K562 (cell line): ENCODE data around the gene STK25. TPM values are rescaled to one million over a fixed set of nuclear protein-coding genes. Genes with fewer than 3 reads are reported as not detected.

ENCODE experiments used
- ATAC-seq: fragments of 200-7000 bp; cut with Tn5 transposase; 3 replicates; pipeline ENCODE4 v1.9.1; 2020; ENCODE audit warnings: moderate library complexity
- BruUV-seq: library from RNA; stranded (reverse); fragments of 400-500 nt; replicated peaks from 2 replicates; lab custom pipeline; 2021; lab: Mats Ljungman, UMichigan
- CTCF ChIA-PET: fragments of 300-600 bp; formaldehyde crosslinking; extraction: SDS; loops from one replicate; lab custom pipeline; 2021; ENCODE audit warnings: low intra/inter-chr PET ratio; lab: Yijun Ruan, JAX
- POLR2A ChIA-PET: fragments of 300-600, 350-650 bp; sonication (Branson Sonifier 250); formaldehyde crosslinking; extraction: SDS; loops from one replicate; lab custom pipeline; 2021; ENCODE audit warnings: antibody characterized with exemption, inconsistent platforms; lab: Yijun Ruan, JAX
- DNase-seq, 4 experiments: peaks; one replicate each; pipeline versions ENCODE4 v3.0.0 to v3.0.0-alpha.2; 2011 to 2018; ENCODE audit warnings: low spot score in 3 of 4, mixed read lengths in 3 of 4; ENCODE audit errors: extremely low read depth in 1 of 4
- FAIRE-seq: peaks from 2 replicates; lab custom pipeline; 2011; peaks lifted over from hg19 to GRCh38; lab: Jason Lieb, UNC
- H2AFZ ChIP-seq: 2 replicates; pipeline ENCODE4 v1.6.0; 2011; ENCODE audit warnings: low read depth, low read length, control low read depth, inconsistent platforms
- H3K27ac ChIP-seq: fragments of 200-600 bp; 3 replicates; pipeline ENCODE4 v1.8.0; 2011; ENCODE audit warnings: low read depth, mild to moderate bottlenecking, control low read depth, inconsistent platforms, low read length, moderate library complexity, mixed read lengths; ENCODE audit errors: extremely low read depth
- H3K27me3 ChIP-seq, 2 experiments: fragments of 300-600 bp in 1 of 2; 2 replicates in 1 of 2; 3 replicates in 1 of 2; pipeline versions ENCODE4 v1.6.0 to v1.8.0; 2011; ENCODE audit warnings: inconsistent platforms in 2 of 2, low read length in 2 of 2, mild to moderate bottlenecking in 1 of 2, mixed read lengths in 1 of 2, moderate library complexity in 1 of 2; ENCODE audit not compliant: control insufficient read depth in 2 of 2, insufficient read depth in 2 of 2
- H3K36me3 ChIP-seq: fragments of 300-600 bp; 3 replicates; pipeline ENCODE4 v1.8.0; 2011; ENCODE audit warnings: mild to moderate bottlenecking, low read length, inconsistent platforms; ENCODE audit not compliant: control insufficient read depth, insufficient read depth
- H3K4me1 ChIP-seq, 2 experiments: fragments of 200-600 bp in 1 of 2; replicated peaks in 1 of 2; 2 replicates in 1 of 2; 3 replicates in 1 of 2; pipeline versions ENCODE4 v1.5.1 to v1.8.0; 2011; ENCODE audit warnings: inconsistent platforms in 2 of 2, low read length in 2 of 2, mild to moderate bottlenecking in 1 of 2, mixed read lengths in 1 of 2, moderate library complexity in 1 of 2; ENCODE audit not compliant: control insufficient read depth in 2 of 2, insufficient read depth in 2 of 2
- H3K4me2 ChIP-seq: 2 replicates; pipeline ENCODE4 v1.6.1; 2011; ENCODE audit warnings: low read length, control low read depth, inconsistent platforms, mixed read lengths; ENCODE audit not compliant: insufficient read depth
- H3K4me3 ChIP-seq: fragments of 200-600 bp; sonication (generic), shearing (Covaris generic); 2 replicates; pipeline ENCODE4 v1.5.1; 2016; ENCODE audit warnings: control low read depth, inconsistent platforms
- H3K79me2 ChIP-seq: fragments of 200-600 bp; 3 replicates; pipeline ENCODE4 v1.8.0; 2011; ENCODE audit warnings: low read length, inconsistent platforms; ENCODE audit not compliant: control insufficient read depth, insufficient read depth
- H3K9ac ChIP-seq, 2 experiments: 2 replicates each; pipeline versions ENCODE4 v1.6.0 to v1.6.1; 2011; ENCODE audit warnings: low read depth in 2 of 2, low read length in 2 of 2, control low read depth in 1 of 2, inconsistent platforms in 1 of 2, mild to moderate bottlenecking in 1 of 2, mixed read lengths in 1 of 2; ENCODE audit not compliant: insufficient read depth in 1 of 2
- H3K9me1 ChIP-seq: one replicate; pipeline ENCODE4 v1.6.0; 2011; ENCODE audit warnings: inconsistent platforms, mild to moderate bottlenecking, low read length, moderate library complexity; ENCODE audit not compliant: control insufficient read depth, insufficient read depth
- H3K9me3 ChIP-seq: replicated peaks from 2 replicates; pipeline ENCODE4 v1.5.1; 2011; ENCODE audit warnings: low read depth, low read length, inconsistent platforms; ENCODE audit not compliant: control insufficient read depth, insufficient read depth
- H4K20me1 ChIP-seq: replicated peaks from 2 replicates; pipeline ENCODE4 v1.6.1; 2011; ENCODE audit warnings: low read length, inconsistent platforms, mixed read lengths; ENCODE audit not compliant: control insufficient read depth, insufficient read depth
- CBFA2T3 ChIP-seq: fragments of 450-650 bp; IDR thresholded peaks from 2 replicates; pipeline ENCODE4 v1.6.1; 2017
- CBFB ChIP-seq: sonication (generic); formaldehyde crosslinking; IDR thresholded peaks from 2 replicates; pipeline ENCODE4 v1.4.0; 2020; ENCODE audit warnings: mild to moderate bottlenecking, missing genetic modification reagents
- HSF4 ChIP-seq: fragments of 250-450 bp; sonication (Bioruptor Pico); IDR thresholded peaks from 2 replicates; pipeline ENCODE4 v2.1.2; 2022; ENCODE audit warnings: mild to moderate bottlenecking, moderate library complexity, borderline replicate concordance
- KHSRP ChIP-seq: fragments of 450-650 bp; IDR thresholded peaks from 2 replicates; pipeline ENCODE4 v1.6.1; 2017
- NCOA2 ChIP-seq, 2 experiments: fragments of 450-650 bp; IDR thresholded peaks; 2 replicates each; pipeline ENCODE4 v1.6.1; 2018; ENCODE audit warnings: mild to moderate bottlenecking in 2 of 2, moderate library complexity in 1 of 2; ENCODE audit not compliant: partially characterized antibody in 2 of 2
- NFE2L1 ChIP-seq: fragments of 450-650 bp; IDR thresholded peaks from 2 replicates; pipeline ENCODE4 v1.6.1; 2016; ENCODE audit warnings: missing genetic modification characterization, low read depth, mild to moderate bottlenecking, missing compliant biosample characterization, moderate library complexity, borderline replicate concordance
- POLR2AphosphoS2 ChIP-seq: IDR thresholded peaks from 2 replicates; pipeline ENCODE4 v1.6.1; 2012; ENCODE audit warnings: low read length, improper control_type of control experiment
- RBFOX2 ChIP-seq: fragments of 200-400 bp; formaldehyde crosslinking; IDR thresholded peaks from 2 replicates; pipeline ENCODE4 v1.6.1; 2017; ENCODE audit warnings: low read depth, mild to moderate bottlenecking, low read length, moderate library complexity
- SETDB1 ChIP-seq: IDR thresholded peaks from one replicate; pipeline ENCODE4 v1.6.1; 2012; ENCODE audit warnings: low read length, control low read depth, inconsistent platforms
- TAF1 ChIP-seq: IDR thresholded peaks from 2 replicates; pipeline ENCODE4 v1.6.1; 2011; ENCODE audit warnings: mild to moderate bottlenecking, low read length, moderate library complexity; ENCODE audit not compliant: insufficient read depth, control insufficient read depth, severe bottlenecking; ENCODE audit errors: extremely low read depth
- ZMIZ1 ChIP-seq, 2 experiments: fragments of 150-350 bp in 1 of 2; IDR thresholded peaks; 2 replicates each; pipeline ENCODE4 v1.6.1; 2012 to 2016; ENCODE audit warnings: low read depth in 2 of 2, low read length in 2 of 2, mild to moderate bottlenecking in 1 of 2, moderate library complexity in 1 of 2
- ZNF174 ChIP-seq: fragments of 250-450 bp; sonication (Bioruptor Pico); IDR thresholded peaks from 2 replicates; pipeline ENCODE4 v1.4.0; 2020; ENCODE audit warnings: mild to moderate bottlenecking
- ZNF408 ChIP-seq: fragments of 250-450 bp; sonication (Bioruptor Pico); IDR thresholded peaks from 2 replicates; pipeline ENCODE4 v1.4.0; 2020; ENCODE audit warnings: low read depth, mild to moderate bottlenecking, moderate library complexity
- ZNF445 ChIP-seq: fragments of 250-450 bp; sonication (Bioruptor Pico); IDR thresholded peaks from 2 replicates; pipeline ENCODE4 v1.4.0; 2020; ENCODE audit warnings: low read depth, mild to moderate bottlenecking, moderate library complexity
- ZNF583 ChIP-seq: fragments of 250-450 bp; sonication (Bioruptor Pico); IDR thresholded peaks from 2 replicates; pipeline ENCODE4 v1.4.0; 2020
- ZNF584 ChIP-seq: fragments of 200-800 bp; sonication (Bioruptor generic); IDR thresholded peaks from 2 replicates; pipeline ENCODE4 v1.6.1; 2016; ENCODE audit warnings: low read depth, mild to moderate bottlenecking, missing genetic modification characterization, missing compliant biosample characterization
- WGBS: fragments of 100-300 bp; shearing (Covaris generic); methylation state at CpG from one replicate; pipeline ENCODE4 v1.1.6; 2016; ENCODE audit warnings: low coverage, mixed read lengths; ENCODE audit not compliant: insufficient coverage; ENCODE audit errors: missing lambda C conversion rate; 5-methylcytosine and 5-hydroxymethylcytosine counted together
- in situ Hi-C: fragments of 300-500 bp; cut with MboI; formaldehyde crosslinking; loops from 4 replicates; pipeline ENCODE4 v1.15.0; 2018; ENCODE audit warnings: inconsistent platforms, mixed read lengths
- intact Hi-C: fragments of 100-400 bp; cut with micrococcal nuclease; formaldehyde crosslinking; loops from 2 replicates; pipeline ENCODE4 v1.14.2; 2022
- polyA plus RNA-seq, 8 experiments: library from polyadenylated mRNA; depleted of rRNA in 4 of 8; stranded (reverse) in 5 of 8; unstranded in 3 of 8; fragments of >200 nt; fragmentation: Nextera tagmentation in 2 of 8; fragmentation: Illumina TruSeq in 1 of 8; extraction: Ambion mirVana in 2 of 8; extraction: Trizol in 1 of 8; gene quantifications; 2 replicates each; pipeline versions ENCODE4 v1.2.1 to v1.2.3, GENCODE V29; 2011 to 2014; ENCODE audit warnings: inconsistent platforms in 1 of 8, missing spikeins in 1 of 8
- total RNA-seq, 7 experiments: library from RNA; depleted of rRNA in 6 of 7; stranded (reverse); fragments of >200 nt in 6 of 7; fragmentation: Illumina TruSeq in 2 of 7; extraction: Trizol in 2 of 7; gene quantifications; 2 replicates each; pipeline versions ENCODE4 v1.2.1 to v1.2.3, GENCODE V29; 2011 to 2021; ENCODE audit warnings: low replicate concordance in 1 of 7
- TF ChIP-seq, protein P1 (sequence below): fragments of 450-650 bp; formaldehyde crosslinking; IDR thresholded peaks from 2 replicates; pipeline ENCODE4 v1.4.0; 2020; ENCODE audit warnings: mild to moderate bottlenecking, mixed read lengths

The STK25 gene
- total and polyA plus RNA-seq, 9 of the 15 experiments (the other 6 are each of a cell fraction or from before 2014, with no cell fraction given): 5.4 to 177 (median 116) TPM

DNA sequence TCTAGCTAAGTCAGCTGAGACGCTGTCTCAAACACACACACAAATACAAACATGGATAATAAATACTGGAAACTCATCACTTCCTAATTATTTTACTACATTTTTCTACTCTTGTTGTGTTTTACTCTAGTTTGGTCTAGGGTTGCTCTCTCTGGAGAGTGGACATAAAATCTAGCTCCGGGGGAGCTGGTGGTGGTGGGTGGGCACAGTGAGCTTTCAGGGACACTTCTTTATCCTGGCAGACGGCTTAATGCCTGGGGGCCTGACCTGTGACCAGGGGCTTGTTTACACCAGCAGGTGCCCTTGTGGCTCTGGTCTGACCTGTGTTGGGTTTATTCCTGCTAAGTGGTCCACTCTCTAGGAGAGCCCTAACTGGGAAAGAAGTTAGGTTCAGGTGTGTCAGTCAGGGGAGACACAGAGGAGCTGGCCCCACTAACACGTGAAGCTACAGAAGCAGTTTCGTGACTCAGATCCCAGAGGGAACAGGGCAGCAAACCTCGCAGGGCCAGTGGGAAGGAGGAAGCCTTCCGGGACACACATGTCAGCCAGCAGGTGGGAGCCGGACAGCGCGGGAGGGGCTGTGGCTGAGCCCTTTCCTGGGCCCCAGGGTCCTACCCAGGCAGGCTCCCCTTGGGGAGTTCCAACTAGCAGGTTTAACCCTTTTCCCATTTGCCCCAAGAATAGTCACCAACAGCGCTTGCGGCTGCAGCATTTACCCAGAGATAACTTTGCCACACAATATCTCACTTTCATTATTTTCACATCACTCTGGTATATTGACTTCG lies 27.7 kb upstream of the STK25 start:
- Histone ChIP-seq H3K79me2 (no peaks in the 10 kb centered on the region), H2AFZ (0 out of 2 replicates have a peak overlapping the region, but pooled peaks have one; percentile 16), H3K9me3 (no peaks in the 10 kb centered on the region), H3K4me3 (no peak overlapping the region), H3K9me1 (no peaks in the 10 kb centered on the region), H3K27me3 (peaks cover under 1 to 17% of the 10 kb centered on the region in 2 experiments), H3K27ac (no peak overlapping the region), H3K4me2 (no peak overlapping the region), H4K20me1 (no peaks in the 10 kb centered on the region), H3K4me1 (peaks cover 5 to 29% of the 10 kb centered on the region in 2 experiments; a peak in 3 of 5 replicates), H3K36me3 (no peaks in the 10 kb centered on the region), H3K9ac (peak overlapping the region in 1 of 2 experiments; percentile 58; a peak in 1 of 4 replicates)
- intact Hi-C loops (no loop called here), in situ Hi-C loops (no loop called here)
- ATAC-seq: no peak
- ChIA-PET POLR2A (no interaction called here), CTCF (no interaction called here)
- no peak for TF ChIP-seq KHSRP
- no peak for TF ChIP-seq ZNF408 (CRISPR knock-in tag)
- TF ChIP-seq POLR2AphosphoS2: no peak
- no peak for TF ChIP-seq ZNF174 (CRISPR knock-in tag)
- no peak for TF ChIP-seq CBFA2T3
- TF ChIP-seq, protein P1, sequence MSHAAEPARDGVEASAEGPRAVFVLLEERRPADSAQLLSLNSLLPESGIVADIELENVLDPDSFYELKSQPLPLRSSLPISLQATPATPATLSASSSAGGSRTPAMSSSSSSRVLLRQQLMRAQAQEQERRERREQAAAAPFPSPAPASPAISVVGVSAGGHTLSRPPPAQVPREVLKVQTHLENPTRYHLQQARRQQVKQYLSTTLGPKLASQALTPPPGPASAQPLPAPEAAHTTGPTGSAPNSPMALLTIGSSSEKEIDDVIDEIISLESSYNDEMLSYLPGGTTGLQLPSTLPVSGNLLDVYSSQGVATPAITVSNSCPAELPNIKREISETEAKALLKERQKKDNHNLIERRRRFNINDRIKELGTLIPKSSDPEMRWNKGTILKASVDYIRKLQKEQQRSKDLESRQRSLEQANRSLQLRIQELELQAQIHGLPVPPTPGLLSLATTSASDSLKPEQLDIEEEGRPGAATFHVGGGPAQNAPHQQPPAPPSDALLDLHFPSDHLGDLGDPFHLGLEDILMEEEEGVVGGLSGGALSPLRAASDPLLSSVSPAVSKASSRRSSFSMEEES (CRISPR knock-in tag): no peak
- no peak for TF ChIP-seq SETDB1
- TF ChIP-seq TAF1: no peak
- no peak for TF ChIP-seq HSF4 (CRISPR knock-in tag)
- no peak for TF ChIP-seq ZMIZ1 (IDR thresholded peaks at IDR 0.05; ENCODE audit: low read depth in 2 of 2, low read length in 2 of 2)
- no peak for TF ChIP-seq ZNF583 (CRISPR knock-in tag)
- TF ChIP-seq CBFB (CRISPR knock-in tag): no peak
- TF ChIP-seq ZNF584 (CRISPR knock-in tag): no peak
- TF ChIP-seq NCOA2 (IDR thresholded peaks at IDR 0.05; ENCODE audit: partially characterized antibody in 2 of 2): no peak
- no peak for TF ChIP-seq ZNF445 (CRISPR knock-in tag)
- no peak for TF ChIP-seq RBFOX2
- TF ChIP-seq NFE2L1 (tag): no peak
- WGBS: 27% methylated on average over 9 of the region's 13 CpGs
- no peak for DNase-seq
- no peak for FAIRE-seq
- no TSS peak for BruUV-seq
